AG09309 (cell line): ENCODE results near the gene KAZALD1.

Experiments
- DNase-seq: peaks from one replicate; pipeline ENCODE4 v3.0.0-alpha.2; 2010; ENCODE audit warnings: low read depth
- H3K4me3 ChIP-seq: 2 replicates; pipeline ENCODE4 v1.5.1; 2011; ENCODE audit warnings: mild to moderate bottlenecking, low read depth, low read length, moderate library complexity; ENCODE audit not compliant: control insufficient read depth
- TF ChIP-seq, protein P1 (sequence below): IDR thresholded peaks from 2 replicates; pipeline ENCODE4 v1.5.1; 2011; ENCODE audit warnings: mild to moderate bottlenecking, low read depth, low read length, inconsistent platforms; ENCODE audit not compliant: insufficient read depth, control insufficient read depth; ENCODE audit errors: missing control alignments

Gene KAZALD1

DNA sequence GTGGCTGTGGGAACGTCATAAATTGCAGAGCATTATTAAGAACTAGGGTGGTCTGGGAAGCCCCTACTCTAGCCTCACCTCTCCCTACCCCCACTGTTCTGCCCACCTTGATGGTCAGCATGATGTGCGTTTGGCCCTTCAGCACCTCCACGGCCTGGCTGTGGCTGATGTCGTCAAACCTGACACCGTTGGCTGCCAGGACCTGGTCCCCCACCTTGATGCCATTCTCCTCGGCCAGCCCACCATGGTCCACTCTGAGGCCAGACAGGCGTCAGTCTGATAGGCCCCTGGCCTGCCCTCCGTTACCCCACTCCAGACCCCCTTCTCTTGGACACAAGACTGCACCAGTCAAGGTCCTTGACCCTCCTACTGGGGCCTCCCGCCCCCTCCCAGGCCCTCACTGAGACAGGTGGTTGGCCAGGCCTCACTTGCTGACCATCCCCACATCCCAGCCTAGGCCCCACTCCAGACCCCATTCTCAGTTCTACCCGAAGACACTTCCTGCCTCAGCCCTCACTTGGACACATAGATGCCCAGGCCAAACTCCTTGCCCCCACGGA is 40.0 kb upstream of the KAZALD1 start:
- no peak overlapping the region for H3K4me3 ChIP-seq
- TF ChIP-seq, protein P1, sequence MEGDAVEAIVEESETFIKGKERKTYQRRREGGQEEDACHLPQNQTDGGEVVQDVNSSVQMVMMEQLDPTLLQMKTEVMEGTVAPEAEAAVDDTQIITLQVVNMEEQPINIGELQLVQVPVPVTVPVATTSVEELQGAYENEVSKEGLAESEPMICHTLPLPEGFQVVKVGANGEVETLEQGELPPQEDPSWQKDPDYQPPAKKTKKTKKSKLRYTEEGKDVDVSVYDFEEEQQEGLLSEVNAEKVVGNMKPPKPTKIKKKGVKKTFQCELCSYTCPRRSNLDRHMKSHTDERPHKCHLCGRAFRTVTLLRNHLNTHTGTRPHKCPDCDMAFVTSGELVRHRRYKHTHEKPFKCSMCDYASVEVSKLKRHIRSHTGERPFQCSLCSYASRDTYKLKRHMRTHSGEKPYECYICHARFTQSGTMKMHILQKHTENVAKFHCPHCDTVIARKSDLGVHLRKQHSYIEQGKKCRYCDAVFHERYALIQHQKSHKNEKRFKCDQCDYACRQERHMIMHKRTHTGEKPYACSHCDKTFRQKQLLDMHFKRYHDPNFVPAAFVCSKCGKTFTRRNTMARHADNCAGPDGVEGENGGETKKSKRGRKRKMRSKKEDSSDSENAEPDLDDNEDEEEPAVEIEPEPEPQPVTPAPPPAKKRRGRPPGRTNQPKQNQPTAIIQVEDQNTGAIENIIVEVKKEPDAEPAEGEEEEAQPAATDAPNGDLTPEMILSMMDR, result no peak
- DNase-seq, result no peak

DNA sequence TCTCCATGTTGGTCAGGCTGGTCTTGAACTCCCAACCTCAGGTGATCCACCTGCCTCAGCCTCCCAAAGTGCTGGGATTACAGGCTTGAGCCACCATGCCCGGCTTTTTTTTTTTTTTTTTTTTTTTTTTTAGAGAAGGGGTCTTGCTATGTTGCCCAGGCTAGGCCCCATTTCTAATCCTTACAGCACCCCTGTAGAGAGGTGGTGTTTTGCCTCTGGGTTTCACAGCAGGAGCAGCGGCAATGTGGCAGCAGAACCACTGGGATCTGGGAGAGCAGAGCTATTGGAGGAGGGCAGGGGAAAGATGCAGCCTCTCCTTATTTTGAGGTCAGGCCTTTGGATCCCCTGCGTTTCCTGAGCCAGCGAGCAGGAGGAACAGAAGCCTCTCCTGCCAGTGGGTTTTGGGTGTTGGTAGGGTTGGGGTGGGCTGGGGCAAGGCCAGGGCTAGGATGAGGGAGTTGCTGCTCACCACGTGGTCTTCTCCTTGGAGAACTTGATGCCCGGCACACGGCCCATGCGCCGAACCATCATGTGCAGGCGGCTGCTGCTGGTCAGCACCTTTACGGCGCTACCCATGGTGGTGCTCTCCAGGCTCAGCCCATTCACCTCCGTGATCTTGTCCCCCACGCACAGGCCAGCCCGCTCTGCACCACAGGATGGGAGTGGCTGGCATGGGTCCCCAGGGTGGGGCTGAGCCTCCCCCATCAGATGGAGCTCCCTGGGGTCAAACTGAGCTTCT is 38.7 kb upstream of the KAZALD1 start:
- H3K4me3 ChIP-seq, result no peak overlapping the region
- TF ChIP-seq, protein P1, result no peak
- DNase-seq, result no peak

- H3K4me3 ChIP-seq, result no peak overlapping the region
- DNase-seq, result no peak
- TF ChIP-seq, protein P1, result no peak
Observed at GRCh38 chr10:101027106-101027720, 34.6 kb upstream of the KAZALD1 start.

DNA sequence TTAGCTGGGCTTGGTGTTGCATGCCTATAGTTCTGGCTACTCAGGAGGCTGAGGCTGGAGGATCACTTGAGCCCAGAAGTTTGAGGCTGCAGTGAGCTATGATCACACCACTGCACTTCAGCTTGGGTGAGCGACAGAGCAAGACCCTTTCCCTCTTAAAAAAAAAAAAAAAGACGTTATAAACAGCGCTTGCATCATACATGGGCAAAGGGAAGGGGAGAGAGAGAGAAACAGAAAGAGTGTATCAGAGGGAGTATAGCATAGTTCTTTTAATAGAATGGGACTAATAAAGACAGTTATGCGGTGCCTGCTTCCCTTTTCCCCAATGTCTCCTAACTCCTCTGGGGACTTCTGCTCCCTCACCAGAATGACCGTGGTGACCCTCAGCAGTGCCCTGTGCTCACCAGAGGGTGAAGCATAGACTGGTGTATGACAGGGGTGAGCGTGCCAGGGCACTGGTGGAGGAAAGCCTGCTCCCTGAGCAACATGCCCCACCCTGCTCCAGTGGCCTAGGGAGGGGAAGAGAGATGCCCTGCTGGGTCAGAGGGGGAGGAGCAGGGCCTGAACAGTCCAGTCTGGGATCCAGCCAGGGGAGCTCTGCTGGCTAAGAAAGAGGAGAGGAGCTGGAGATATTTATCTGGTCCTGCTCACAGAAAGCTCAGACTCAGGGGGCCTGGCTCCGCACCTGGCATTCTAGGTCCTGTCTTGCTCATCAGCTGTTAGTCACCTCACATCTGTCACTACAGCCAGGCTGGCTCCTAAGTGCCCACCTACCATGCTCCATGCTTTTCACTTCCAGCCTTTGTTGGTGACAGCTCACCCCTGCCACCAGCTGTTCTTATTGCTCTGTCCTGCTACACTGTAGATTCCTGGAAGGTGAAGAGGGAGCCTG is 33.1 kb upstream of the KAZALD1 start:
- no peak overlapping the region for H3K4me3 ChIP-seq
- TF ChIP-seq, protein P1, result no peak
- DNase-seq, result no peak

DNA sequence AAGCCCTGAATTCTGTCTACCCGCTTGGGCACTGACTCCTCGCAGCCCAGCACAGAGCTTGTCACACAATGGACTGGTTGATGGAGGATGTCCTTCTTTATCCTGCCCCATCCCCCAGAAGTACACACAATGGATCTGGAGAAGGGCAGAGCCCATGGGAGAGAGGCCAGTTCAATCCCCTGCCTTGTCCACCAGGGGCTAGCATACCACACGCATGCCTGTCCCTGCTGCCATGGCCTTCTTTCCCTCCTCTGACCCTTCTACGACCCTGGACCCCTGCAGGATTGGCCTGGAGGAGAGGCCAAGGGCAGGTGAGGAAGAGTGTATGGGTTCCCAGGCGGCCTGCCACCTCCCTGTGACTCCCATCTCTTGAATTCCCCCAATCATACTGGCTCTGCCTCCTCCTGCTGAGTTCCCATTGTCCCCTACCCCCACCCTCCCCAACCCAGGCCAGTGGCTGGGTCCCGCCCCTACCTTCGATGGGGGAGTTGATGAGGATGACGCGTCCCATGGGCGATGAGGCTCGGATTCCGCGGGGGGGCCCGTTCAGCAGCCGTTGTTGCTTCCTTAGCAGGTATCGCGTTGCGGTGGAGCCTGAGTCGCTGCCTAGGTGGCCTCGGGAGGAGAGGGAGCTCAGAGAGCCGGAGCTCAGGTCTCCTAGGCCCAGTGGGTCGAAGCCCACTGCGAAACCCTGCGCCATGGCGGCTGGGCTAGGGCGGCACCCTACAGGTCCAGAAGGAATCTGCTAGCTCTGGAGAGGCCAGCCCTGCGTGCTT is 32.1 kb upstream of the KAZALD1 start:
- no peak overlapping the region for H3K4me3 ChIP-seq
- no peak for DNase-seq
- TF ChIP-seq, protein P1, result no peak
